Mammary epithelial cell (primary cell): Measurements from ENCODE around the gene ZNF426.

Experiments
- EZH2 ChIP-seq: IDR thresholded peaks from 2 replicates; pipeline ENCODE4 v1.6.1; 2012; ENCODE audit warnings: low read length, inconsistent platforms, borderline replicate concordance
- TF ChIP-seq, protein P1 (sequence below), 2 donors: IDR thresholded peaks in 1 of 2; conservative IDR thresholded peaks in 1 of 2; 2 replicates each; pipeline ENCODE4 v1.5.1; 2011 to 2012; ENCODE audit warnings: inconsistent platforms in 2 of 2, low read length in 2 of 2, mild to moderate bottlenecking in 2 of 2, control low read depth in 1 of 2, low read depth in 1 of 2; ENCODE audit not compliant: insufficient read depth in 1 of 2; ENCODE audit errors: extremely low read depth in 1 of 2

GRCh38 chr19:9474975-9475374, 63.5 kb downstream of the ZNF426 start:
- TF ChIP-seq, protein P1, sequence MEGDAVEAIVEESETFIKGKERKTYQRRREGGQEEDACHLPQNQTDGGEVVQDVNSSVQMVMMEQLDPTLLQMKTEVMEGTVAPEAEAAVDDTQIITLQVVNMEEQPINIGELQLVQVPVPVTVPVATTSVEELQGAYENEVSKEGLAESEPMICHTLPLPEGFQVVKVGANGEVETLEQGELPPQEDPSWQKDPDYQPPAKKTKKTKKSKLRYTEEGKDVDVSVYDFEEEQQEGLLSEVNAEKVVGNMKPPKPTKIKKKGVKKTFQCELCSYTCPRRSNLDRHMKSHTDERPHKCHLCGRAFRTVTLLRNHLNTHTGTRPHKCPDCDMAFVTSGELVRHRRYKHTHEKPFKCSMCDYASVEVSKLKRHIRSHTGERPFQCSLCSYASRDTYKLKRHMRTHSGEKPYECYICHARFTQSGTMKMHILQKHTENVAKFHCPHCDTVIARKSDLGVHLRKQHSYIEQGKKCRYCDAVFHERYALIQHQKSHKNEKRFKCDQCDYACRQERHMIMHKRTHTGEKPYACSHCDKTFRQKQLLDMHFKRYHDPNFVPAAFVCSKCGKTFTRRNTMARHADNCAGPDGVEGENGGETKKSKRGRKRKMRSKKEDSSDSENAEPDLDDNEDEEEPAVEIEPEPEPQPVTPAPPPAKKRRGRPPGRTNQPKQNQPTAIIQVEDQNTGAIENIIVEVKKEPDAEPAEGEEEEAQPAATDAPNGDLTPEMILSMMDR (conservative IDR thresholded peaks at IDR 0.05 in 1 of 2, IDR thresholded peaks at IDR 0.05 in 1 of 2; ENCODE audit: extremely low read depth in 1 of 2, insufficient read depth in 1 of 2, low read depth in 1 of 2, low read length in 2 of 2) = no peak
- TF ChIP-seq EZH2 = no peak
